H9 (cell line): ENCODE results near the gene DNER. TPM values are rescaled to one million over a fixed set of nuclear protein-coding genes. Genes with fewer than 3 reads are reported as not detected.

Experiments used
- DNase-seq: peaks from one replicate; pipeline ENCODE4 v3.0.0-alpha.2; 2017
- H2AFZ ChIP-seq: one replicate; pipeline ENCODE4 v1.6.1; 2013; ENCODE audit warnings: mild to moderate bottlenecking, low read length, control low read depth, moderate library complexity
- H2AK5ac ChIP-seq: 2 replicates; pipeline ENCODE4 v1.6.1; 2013; ENCODE audit warnings: low read length, control low read depth, mixed read lengths; ENCODE audit not compliant: insufficient read length
- H2BK120ac ChIP-seq: one replicate; pipeline ENCODE4 v1.6.1; 2013; ENCODE audit warnings: low read depth, mild to moderate bottlenecking, low read length, control low read depth, inconsistent platforms; ENCODE audit not compliant: poor library complexity, severe bottlenecking
- H2BK12ac ChIP-seq: 2 replicates; pipeline ENCODE4 v1.6.1; 2013; ENCODE audit warnings: low read length, control low read depth, mixed read lengths, low read depth; ENCODE audit not compliant: insufficient read length
- H2BK15ac ChIP-seq: 2 replicates; pipeline ENCODE4 v1.6.1; 2013; ENCODE audit warnings: low read depth, low read length, control low read depth
- H2BK20ac ChIP-seq: one replicate; pipeline ENCODE4 v1.6.1; 2013; ENCODE audit warnings: low read depth, mild to moderate bottlenecking, low read length, control low read depth, inconsistent platforms; ENCODE audit not compliant: poor library complexity, severe bottlenecking
- H2BK5ac ChIP-seq: 2 replicates; pipeline ENCODE4 v1.6.1; 2013; ENCODE audit warnings: low read length, control low read depth, mixed read lengths; ENCODE audit not compliant: insufficient read length
- H3K14ac ChIP-seq: 2 replicates; pipeline ENCODE4 v1.6.1; 2013; ENCODE audit warnings: low read length, control low read depth; ENCODE audit not compliant: insufficient read depth
- H3K18ac ChIP-seq: 2 replicates; pipeline ENCODE4 v1.6.1; 2013; ENCODE audit warnings: low read depth, mild to moderate bottlenecking, mixed read lengths, low read length, control low read depth; ENCODE audit not compliant: insufficient read length
- H3K23ac ChIP-seq: 2 replicates; pipeline ENCODE4 v1.6.1; 2013; ENCODE audit warnings: low read length, control low read depth, mixed read lengths, low read depth; ENCODE audit not compliant: insufficient read length
- H3K23me2 ChIP-seq: 2 replicates; pipeline ENCODE4 v1.6.1; 2013; ENCODE audit warnings: low read depth, mild to moderate bottlenecking, mixed read lengths, low read length, control low read depth; ENCODE audit not compliant: insufficient read length, poor library complexity, severe bottlenecking
- H3K27ac ChIP-seq: 2 replicates; pipeline ENCODE4 v1.5.1; 2013; ENCODE audit warnings: low read length, control low read depth, mixed read lengths, low read depth; ENCODE audit not compliant: insufficient read length
- H3K27me3 ChIP-seq: 2 replicates; pipeline ENCODE4 v1.6.1; 2013; ENCODE audit warnings: low read length, control low read depth, inconsistent platforms; ENCODE audit not compliant: insufficient read depth
- H3K4ac ChIP-seq: 2 replicates; pipeline ENCODE4 v1.6.1; 2013; ENCODE audit warnings: low read depth, mild to moderate bottlenecking, control low read depth, inconsistent platforms, low read length, moderate library complexity
- H3K4me1 ChIP-seq: 2 replicates; pipeline ENCODE4 v1.6.1; 2013; ENCODE audit warnings: low read length, control low read depth, inconsistent platforms; ENCODE audit not compliant: insufficient read depth
- H3K4me2 ChIP-seq: 2 replicates; pipeline ENCODE4 v1.6.1; 2013; ENCODE audit warnings: low read length, control low read depth, mixed read lengths; ENCODE audit not compliant: insufficient read length, insufficient read depth
- H3K56ac ChIP-seq: 2 replicates; pipeline ENCODE4 v1.6.1; 2013; ENCODE audit warnings: low read depth, mild to moderate bottlenecking, mixed read lengths, low read length, control low read depth; ENCODE audit not compliant: insufficient read length
- H3K79me1 ChIP-seq: 2 replicates; pipeline ENCODE4 v1.6.1; 2013; ENCODE audit warnings: low read depth, mild to moderate bottlenecking, moderate library complexity, low read length, control low read depth, inconsistent platforms; ENCODE audit not compliant: insufficient read depth, poor library complexity, severe bottlenecking
- H3K79me2 ChIP-seq: 2 replicates; pipeline ENCODE4 v1.6.1; 2013; ENCODE audit warnings: low read length, control low read depth, inconsistent platforms; ENCODE audit not compliant: insufficient read depth
- H3K9ac ChIP-seq: 2 replicates; pipeline ENCODE4 v1.6.1; 2013; ENCODE audit warnings: low read length, control low read depth, mixed read lengths; ENCODE audit not compliant: insufficient read length; ENCODE audit errors: extremely low read depth
- H3K9me3 ChIP-seq: one replicate; pipeline ENCODE4 v1.6.1; 2013; ENCODE audit warnings: low read depth, low read length, inconsistent platforms; ENCODE audit not compliant: control insufficient read depth
- H3T11ph ChIP-seq: one replicate; pipeline ENCODE4 v1.6.1; 2013; ENCODE audit warnings: mild to moderate bottlenecking, low read length, control low read depth, inconsistent platforms
- H4K20me1 ChIP-seq: one replicate; pipeline ENCODE4 v1.6.1; 2013; ENCODE audit not compliant: control insufficient read depth, insufficient read length, insufficient read depth
- H4K5ac ChIP-seq: 2 replicates; pipeline ENCODE4 v1.6.1; 2013; ENCODE audit warnings: low read depth, mild to moderate bottlenecking, mixed read lengths, low read length, control low read depth; ENCODE audit not compliant: insufficient read length
- H4K8ac ChIP-seq: replicated peaks from 2 replicates; pipeline ENCODE4 v1.6.1; 2013; ENCODE audit warnings: low read length, control low read depth, mixed read lengths, low read depth; ENCODE audit not compliant: insufficient read length
- H4K91ac ChIP-seq: 2 replicates; pipeline ENCODE4 v1.6.1; 2013; ENCODE audit warnings: low read depth, mild to moderate bottlenecking, moderate library complexity, mixed read lengths, low read length, control low read depth; ENCODE audit not compliant: insufficient read length
- H3K27ac Mint-ChIP-seq, 3 experiments: 2 replicates in 2 of 3; 3 replicates in 1 of 3; pipeline ENCODE4 v1.8.0; 2020 to 2021; ENCODE audit warnings: mixed read lengths in 3 of 3, mild to moderate bottlenecking in 1 of 3, moderate library complexity in 1 of 3
- H3K27me3 Mint-ChIP-seq: 2 replicates; pipeline ENCODE4 v1.8.0; 2021; ENCODE audit warnings: low read depth, mild to moderate bottlenecking, moderate library complexity, mixed read lengths
- H3K36me3 Mint-ChIP-seq, 3 experiments: 2 replicates in 2 of 3; 3 replicates in 1 of 3; pipeline ENCODE4 v1.8.0; 2020 to 2021; ENCODE audit warnings: low read depth in 3 of 3, mixed read lengths in 3 of 3; ENCODE audit not compliant: insufficient read depth in 1 of 3
- H3K4me1 Mint-ChIP-seq, 2 experiments: 2 replicates each; pipeline ENCODE4 v1.8.0; 2020; ENCODE audit warnings: mixed read lengths in 2 of 2
- H3K4me3 Mint-ChIP-seq, 2 experiments: 2 replicates in 1 of 2; 3 replicates in 1 of 2; pipeline ENCODE4 v1.8.0; 2020 to 2021; ENCODE audit warnings: mild to moderate bottlenecking in 2 of 2, mixed read lengths in 2 of 2, moderate library complexity in 1 of 2
- H3K9me3 Mint-ChIP-seq, 2 experiments: 2 replicates in 1 of 2; 3 replicates in 1 of 2; pipeline ENCODE4 v1.8.0; 2020; ENCODE audit warnings: mild to moderate bottlenecking in 2 of 2, mixed read lengths in 2 of 2, moderate library complexity in 1 of 2
- CTCF ChIP-seq: fragments of 200-600 bp; sonication (generic); conservative IDR thresholded peaks from 3 replicates; pipeline ENCODE4 v1.8.0; 2021; ENCODE audit warnings: antibody characterized with exemption, mild to moderate bottlenecking
- WGBS: extraction: QIAGEN DNeasy Blood & Tissue Kit; methylation state at CpG from one replicate; pipeline ENCODE4 v1.1.7; 2013; ENCODE audit warnings: missing lambda C conversion rate, low lambda C conversion rate, mixed read lengths; ENCODE audit not compliant: insufficient read length; ENCODE audit errors: extremely low coverage; 5-methylcytosine and 5-hydroxymethylcytosine counted together
- total RNA-seq: library from RNA; stranded (reverse); gene quantifications from 2 replicates; pipeline ENCODE4 v1.2.1, GENCODE V29; 2021

DNER gene
- total RNA-seq, 1 experiment from 2014 or later: 1.0 TPM

- no peak overlapping the region for H3K9ac ChIP-seq
- TF ChIP-seq CTCF: no peak
- no peak overlapping the region for H3K27ac ChIP-seq
- no peak overlapping the region for H3K4ac ChIP-seq
- no peak overlapping the region for H4K8ac ChIP-seq
- H2BK20ac ChIP-seq: no peak overlapping the region
- no peak overlapping the region for H3K4me3 Mint-ChIP-seq
- no peak overlapping the region for H3K4me2 ChIP-seq
- no peak overlapping the region for H3K23ac ChIP-seq
- no peak overlapping the region for H3K18ac ChIP-seq
- no peak overlapping the region for H3K27ac Mint-ChIP-seq
- H3K9me3 Mint-ChIP-seq: peaks cover 15 to 17% of the 10 kb centered on the region in 2 experiments
- H3K23me2 ChIP-seq: no peaks in the 10 kb centered on the region
- no peak overlapping the region for H3T11ph ChIP-seq
- no peak overlapping the region for H4K5ac ChIP-seq
- no peaks in the 10 kb centered on the region for H3K79me2 ChIP-seq
- no peaks in the 10 kb centered on the region for H4K20me1 ChIP-seq
- peaks cover 23% of the 10 kb centered on the region in 2 experiments for H3K4me1 Mint-ChIP-seq
- no peak overlapping the region for H2BK12ac ChIP-seq
- DNase-seq: no peak
- no peak overlapping the region for H2BK5ac ChIP-seq
- WGBS: no CpG with 5 or more reads among the region's 4 CpGs
- no peaks in the 10 kb centered on the region for H3K27me3 Mint-ChIP-seq
- no peak overlapping the region for H3K56ac ChIP-seq
- H3K14ac ChIP-seq: no peak overlapping the region
- no peak overlapping the region for H2AFZ ChIP-seq
- no peak overlapping the region for H2AK5ac ChIP-seq
- H4K91ac ChIP-seq: no peak overlapping the region
- H2BK120ac ChIP-seq: no peak overlapping the region
- peaks cover 7% of the 10 kb centered on the region for H3K9me3 ChIP-seq
- H3K79me1 ChIP-seq: no peaks in the 10 kb centered on the region
- no peaks in the 10 kb centered on the region for H3K27me3 ChIP-seq
- H2BK15ac ChIP-seq: no peak overlapping the region
- H3K4me1 ChIP-seq: peaks cover 5% of the 10 kb centered on the region
- peaks cover 4 to 16% (median 6%) of the 10 kb centered on the region in 3 experiments; a peak in 6 of 7 replicates for H3K36me3 Mint-ChIP-seq
These were observed 226.1 kb downstream of the DNER start for GRCh38 chr2:229488232-229488631.
